ENCODE results near the gene CFB.
"Not testable (repeated sequence)": the region's sequence is repeated elsewhere in the genome, so short reads cannot be mapped to it uniquely, and the experiment has no call there.

The CFB gene

GRCh38 chr6:31976065-31976464, 30.2 kb downstream of the CFB start:
- CTCF ChIA-PET; DNase-seq; H3K9me3 ChIP-seq (ENCODE audit: control extremely low read depth in 1 of 5, control insufficient read depth in 4 of 5, insufficient read depth in 2 of 5, low read depth in 1 of 5, low read length in 4 of 5); H3K27me3 ChIP-seq (replicated peaks in 2 of 5; ENCODE audit: control insufficient read depth in 4 of 5, insufficient read depth in 5 of 5, low read length in 4 of 5); H3K4me3 ChIP-seq (ENCODE audit: control insufficient read depth in 1 of 7, extremely low read depth in 1 of 7, insufficient read depth in 4 of 7, low read depth in 2 of 7, low read length in 6 of 7); H3K27ac ChIP-seq (ENCODE audit: insufficient read depth in 1 of 2, low read depth in 1 of 2, low read length in 2 of 2, poor library complexity in 1 of 2, severe bottlenecking in 2 of 2): not testable (repeated sequence)
- POLR2A ChIA-PET, result interaction anchor here (0.6 kb wide), 1 partner anchor 87 kb away, joined by 3 read pairs; no protein-coding TSS in a partner anchor
- WGBS (ENCODE audit: insufficient coverage), result 100% methylated on average over 1 of the region's 30 CpGs
- H3K4me1 ChIP-seq (ENCODE audit: control extremely low read depth in 1 of 4, control insufficient read depth in 4 of 4, insufficient read depth in 4 of 4, low read length in 3 of 4), result peaks cover 3 to 20% (median 17%) of the 10 kb centered on the region in 4 experiments
- peaks cover 0 to 11% (median 6%) of the 10 kb centered on the region in 4 experiments for H3K36me3 ChIP-seq (ENCODE audit: control insufficient read depth in 4 of 4, insufficient read depth in 4 of 4, low read length in 3 of 4)

GRCh38 chr6:31977816-31978431, 32.0 kb downstream of the CFB start:
- Histone ChIP-seq H3K4me1 (ENCODE audit: control extremely low read depth in 1 of 4, control insufficient read depth in 4 of 4, insufficient read depth in 4 of 4, low read length in 3 of 4) (peaks cover 0 to 9% (median 6%) of the 10 kb centered on the region in 4 experiments), H3K27ac (ENCODE audit: insufficient read depth in 1 of 2, low read depth in 1 of 2, low read length in 2 of 2, poor library complexity in 1 of 2, severe bottlenecking in 2 of 2) (no peak overlapping the region), H3K4me3 (ENCODE audit: control insufficient read depth in 1 of 7, extremely low read depth in 1 of 7, insufficient read depth in 4 of 7, low read depth in 2 of 7, low read length in 6 of 7) (no peak overlapping the region), H3K36me3 (ENCODE audit: control insufficient read depth in 4 of 4, insufficient read depth in 4 of 4, low read length in 3 of 4) (peaks cover 0 to 11% (median 6%) of the 10 kb centered on the region in 4 experiments), H3K27me3 (replicated peaks in 2 of 5; ENCODE audit: control insufficient read depth in 4 of 5, insufficient read depth in 5 of 5, low read length in 4 of 5) (no peaks in the 10 kb centered on the region), H3K9me3 (ENCODE audit: control extremely low read depth in 1 of 5, control insufficient read depth in 4 of 5, insufficient read depth in 2 of 5, low read depth in 1 of 5, low read length in 4 of 5) (no peaks in the 10 kb centered on the region)
- CTCF ChIA-PET, result no interaction called here
- WGBS (ENCODE audit: insufficient coverage), result 97% methylated on average over 9 of the region's 12 CpGs
- no peak for DNase-seq
- POLR2A ChIA-PET, result no interaction called here

DNA sequence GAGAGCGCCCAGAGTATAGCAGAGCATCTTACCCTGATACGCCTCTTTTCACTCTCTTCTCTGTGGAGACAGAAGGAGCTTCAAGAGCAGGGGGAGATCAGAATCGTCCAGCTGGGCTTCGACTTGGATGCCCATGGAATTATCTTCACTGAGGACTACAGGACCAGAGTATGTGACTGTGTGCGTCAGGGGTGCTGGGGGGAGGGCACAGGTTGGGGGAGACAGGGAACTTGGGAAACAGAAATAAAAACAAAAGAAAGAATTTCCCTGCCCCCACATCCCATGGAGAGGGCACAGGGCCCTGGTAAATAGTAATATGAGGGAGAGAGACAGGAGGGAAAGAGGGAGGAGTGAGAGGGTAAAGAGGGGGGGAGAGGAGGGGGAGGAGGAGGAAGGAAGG, 32.9 kb downstream of the CFB start:
- peaks cover 0 to 11% (median 6%) of the 10 kb centered on the region in 4 experiments for H3K36me3 ChIP-seq (ENCODE audit: control insufficient read depth in 4 of 4, insufficient read depth in 4 of 4, low read length in 3 of 4)
- no peak overlapping the region for H3K4me3 ChIP-seq (ENCODE audit: control insufficient read depth in 1 of 7, extremely low read depth in 1 of 7, insufficient read depth in 4 of 7, low read depth in 2 of 7, low read length in 6 of 7)
- no peak for DNase-seq
- peaks cover 0 to 6% (median 0%) of the 10 kb centered on the region in 4 experiments for H3K4me1 ChIP-seq (ENCODE audit: control extremely low read depth in 1 of 4, control insufficient read depth in 4 of 4, insufficient read depth in 4 of 4, low read length in 3 of 4)
- WGBS (ENCODE audit: insufficient coverage), result 100% methylated on average over 4 of the region's 5 CpGs
- CTCF ChIA-PET, result interaction anchor here (1.1 kb wide), 1 partner anchor 68 kb away, joined by 3 read pairs; no protein-coding TSS in a partner anchor
- POLR2A ChIA-PET, result no interaction called here
- no peak overlapping the region for H3K27ac ChIP-seq (ENCODE audit: insufficient read depth in 1 of 2, low read depth in 1 of 2, low read length in 2 of 2, poor library complexity in 1 of 2, severe bottlenecking in 2 of 2)
- H3K9me3 ChIP-seq (ENCODE audit: control extremely low read depth in 1 of 5, control insufficient read depth in 4 of 5, insufficient read depth in 2 of 5, low read depth in 1 of 5, low read length in 4 of 5), result no peaks in the 10 kb centered on the region
- H3K27me3 ChIP-seq (replicated peaks in 2 of 5; ENCODE audit: control insufficient read depth in 4 of 5, insufficient read depth in 5 of 5, low read length in 4 of 5), result no peaks in the 10 kb centered on the region

GRCh38 chr6:31979238-31979898, 33.5 kb downstream of the CFB start:
- Histone ChIP-seq H3K27me3 (replicated peaks in 2 of 5; ENCODE audit: control insufficient read depth in 4 of 5, insufficient read depth in 5 of 5, low read length in 4 of 5) (no peaks in the 10 kb centered on the region), H3K27ac (ENCODE audit: insufficient read depth in 1 of 2, low read depth in 1 of 2, low read length in 2 of 2, poor library complexity in 1 of 2, severe bottlenecking in 2 of 2) (peak overlapping the region in 1 of 2 experiments; percentile 49), H3K9me3 (ENCODE audit: control extremely low read depth in 1 of 5, control insufficient read depth in 4 of 5, insufficient read depth in 2 of 5, low read depth in 1 of 5, low read length in 4 of 5) (no peaks in the 10 kb centered on the region), H3K4me1 (ENCODE audit: control extremely low read depth in 1 of 4, control insufficient read depth in 4 of 4, insufficient read depth in 4 of 4, low read length in 3 of 4) (peaks cover 0 to 6% (median 0%) of the 10 kb centered on the region in 4 experiments), H3K4me3 (ENCODE audit: control insufficient read depth in 1 of 7, extremely low read depth in 1 of 7, insufficient read depth in 4 of 7, low read depth in 2 of 7, low read length in 6 of 7) (no peak overlapping the region), H3K36me3 (ENCODE audit: control insufficient read depth in 4 of 4, insufficient read depth in 4 of 4, low read length in 3 of 4) (peaks cover 0 to 11% (median 6%) of the 10 kb centered on the region in 4 experiments)
- CTCF ChIA-PET, result interaction anchor here (1.0 to 1.1 kb wide), 2 partner anchors 28 to 68 kb away, joined by 3 read pairs; no protein-coding TSS in a partner anchor
- WGBS (ENCODE audit: insufficient coverage), result 96% methylated on average over 3 of the region's 3 CpGs
- POLR2A ChIA-PET, result no interaction called here
- no peak for DNase-seq

- H3K4me1 ChIP-seq (ENCODE audit: control extremely low read depth in 1 of 4, control insufficient read depth in 4 of 4, insufficient read depth in 4 of 4, low read length in 3 of 4); H3K4me3 ChIP-seq (ENCODE audit: control insufficient read depth in 1 of 7, extremely low read depth in 1 of 7, insufficient read depth in 4 of 7, low read depth in 2 of 7, low read length in 6 of 7); H3K9me3 ChIP-seq (ENCODE audit: control extremely low read depth in 1 of 5, control insufficient read depth in 4 of 5, insufficient read depth in 2 of 5, low read depth in 1 of 5, low read length in 4 of 5); H3K27ac ChIP-seq (ENCODE audit: insufficient read depth in 1 of 2, low read depth in 1 of 2, low read length in 2 of 2, poor library complexity in 1 of 2, severe bottlenecking in 2 of 2); POLR2A ChIA-PET; H3K27me3 ChIP-seq (replicated peaks in 2 of 5; ENCODE audit: control insufficient read depth in 4 of 5, insufficient read depth in 5 of 5, low read length in 4 of 5); DNase-seq: not testable (repeated sequence)
- 100% methylated on average over 1 of the region's 13 CpGs for WGBS (ENCODE audit: insufficient coverage)
- CTCF ChIA-PET, result interaction anchor here (1.0 kb wide), 1 partner anchor 29 kb away, joined by 3 read pairs; no protein-coding TSS in a partner anchor
- peaks cover 0 to 11% (median 6%) of the 10 kb centered on the region in 4 experiments for H3K36me3 ChIP-seq (ENCODE audit: control insufficient read depth in 4 of 4, insufficient read depth in 4 of 4, low read length in 3 of 4)
Measured at GRCh38 chr6:31980195-31980876, 34.4 kb downstream of the CFB start.

GRCh38 chr6:31980998-31981397, 35.1 kb downstream of the CFB start:
- POLR2A ChIA-PET, result not testable (repeated sequence)

DNA sequence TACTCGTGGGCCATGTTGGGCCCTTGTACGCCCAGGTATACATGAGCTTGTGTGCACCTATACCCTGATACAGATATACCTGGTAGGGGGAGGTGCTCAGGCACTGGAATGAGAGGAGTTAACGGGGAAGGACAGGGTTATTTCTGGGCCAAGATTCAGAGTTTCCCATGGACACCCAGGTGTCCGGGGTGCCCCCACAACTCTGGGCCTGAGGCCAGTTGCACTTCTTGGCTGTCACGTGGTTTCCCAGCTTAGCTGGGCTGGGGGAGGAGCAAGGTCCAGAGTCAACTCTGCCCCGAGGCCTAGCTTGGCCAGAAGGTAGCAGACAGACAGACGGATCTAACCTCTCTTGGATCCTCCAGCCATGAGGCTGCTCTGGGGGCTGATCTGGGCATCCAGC, 35.8 kb downstream of the CFB start, which contains the start of gene C4A:
C4A (plus strand) TSS at position 314 of the 400 bp plus-strand sequence; CDS start at position 365, 51 bp downstream.
- H3K9me3 ChIP-seq (ENCODE audit: control extremely low read depth in 1 of 5, control insufficient read depth in 4 of 5, insufficient read depth in 2 of 5, low read depth in 1 of 5, low read length in 4 of 5); H3K4me1 ChIP-seq (ENCODE audit: control extremely low read depth in 1 of 4, control insufficient read depth in 4 of 4, insufficient read depth in 4 of 4, low read length in 3 of 4); DNase-seq; H3K27me3 ChIP-seq (replicated peaks in 2 of 5; ENCODE audit: control insufficient read depth in 4 of 5, insufficient read depth in 5 of 5, low read length in 4 of 5); H3K27ac ChIP-seq (ENCODE audit: insufficient read depth in 1 of 2, low read depth in 1 of 2, low read length in 2 of 2, poor library complexity in 1 of 2, severe bottlenecking in 2 of 2); POLR2A ChIA-PET; CTCF ChIA-PET; H3K4me3 ChIP-seq (ENCODE audit: control insufficient read depth in 1 of 7, extremely low read depth in 1 of 7, insufficient read depth in 4 of 7, low read depth in 2 of 7, low read length in 6 of 7): not testable (repeated sequence)
- no CpG with 5 or more reads among the region's 7 CpGs for WGBS (ENCODE audit: insufficient coverage)
- peaks cover 0 to 11% (median 6%) of the 10 kb centered on the region in 4 experiments for H3K36me3 ChIP-seq (ENCODE audit: control insufficient read depth in 4 of 4, insufficient read depth in 4 of 4, low read length in 3 of 4)

More at GRCh38 chr6:31980998-31981397, 35.1 kb downstream of the CFB start:
- H3K27ac ChIP-seq (ENCODE audit: insufficient read depth in 1 of 2, low read depth in 1 of 2, low read length in 2 of 2, poor library complexity in 1 of 2, severe bottlenecking in 2 of 2); DNase-seq; H3K4me1 ChIP-seq (ENCODE audit: control extremely low read depth in 1 of 4, control insufficient read depth in 4 of 4, insufficient read depth in 4 of 4, low read length in 3 of 4); H3K4me3 ChIP-seq (ENCODE audit: control insufficient read depth in 1 of 7, extremely low read depth in 1 of 7, insufficient read depth in 4 of 7, low read depth in 2 of 7, low read length in 6 of 7); CTCF ChIA-PET; H3K27me3 ChIP-seq (replicated peaks in 2 of 5; ENCODE audit: control insufficient read depth in 4 of 5, insufficient read depth in 5 of 5, low read length in 4 of 5); H3K9me3 ChIP-seq (ENCODE audit: control extremely low read depth in 1 of 5, control insufficient read depth in 4 of 5, insufficient read depth in 2 of 5, low read depth in 1 of 5, low read length in 4 of 5): not testable (repeated sequence)
- peaks cover 0 to 11% (median 6%) of the 10 kb centered on the region in 4 experiments for H3K36me3 ChIP-seq (ENCODE audit: control insufficient read depth in 4 of 4, insufficient read depth in 4 of 4, low read length in 3 of 4)
- no CpG with 5 or more reads among the region's 5 CpGs for WGBS (ENCODE audit: insufficient coverage)
